Ovary (tissue), 3 donors: ENCODE data around the gene PTPRJ.

Experiments
- CTCF ChIP-seq, 3 donors: fragments of 450-650 bp in 2 of 3; fragments of 200-600 bp in 1 of 3; IDR thresholded peaks; one replicate each; pipeline versions ENCODE4 v1.5.1 to v1.8.0; 2016 to 2022; ENCODE audit warnings: antibody characterized with exemption in 3 of 3, mild to moderate bottlenecking in 1 of 3
- EP300 ChIP-seq: sonication (generic); formaldehyde crosslinking; IDR thresholded peaks from one replicate; pipeline ENCODE4 v1.6.1; 2017; ENCODE audit warnings: antibody characterized with exemption
- donor health status: DM: no; HTN: no; CAD: no.

DNA sequence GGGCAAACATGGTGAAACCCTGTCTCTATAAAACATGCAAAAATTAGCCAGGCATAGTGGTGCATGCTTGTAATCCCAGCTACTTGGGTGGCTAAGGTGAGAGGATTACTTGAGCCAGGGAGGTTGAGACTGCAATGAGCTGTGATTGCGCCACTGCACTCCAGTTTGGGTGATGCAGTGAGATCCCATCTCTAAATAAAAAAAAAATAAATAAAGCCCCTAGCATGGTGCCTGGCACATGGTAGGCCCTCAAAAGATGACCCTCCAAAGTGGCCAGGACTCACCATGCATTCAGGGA lies 74.6 kb downstream of the PTPRJ start:
- no peak for TF ChIP-seq CTCF (IDR thresholded peaks at IDR 0.05)
- no peak for TF ChIP-seq EP300
